HCT116 (cell line): Measurements from ENCODE around the gene UBALD2. TPM values are rescaled to one million over a fixed set of nuclear protein-coding genes. Genes with fewer than 3 reads are reported as not detected.

Experiments used
- ATAC-seq: fragments of 200-7000 bp; cut with Tn5 transposase; 2 replicates; pipeline ENCODE4 v1.9.1; 2020; ENCODE audit warnings: mild to moderate bottlenecking, moderate library complexity
- BruUV-seq: library from RNA; stranded (reverse); fragments of 400-500 nt; replicated peaks from 2 replicates; lab custom pipeline; 2021; lab: Mats Ljungman, UMichigan
- CTCF ChIA-PET: fragments of 300-600 bp; sonication (Branson Sonifier 250); formaldehyde crosslinking; loops from one replicate; lab custom pipeline; 2021; ENCODE audit warnings: antibody characterized with exemption; lab: Charles Lee
- POLR2A ChIA-PET: fragments of 300-600, 350-600 bp; sonication (Branson Sonifier 250); formaldehyde crosslinking; loops from one replicate; lab custom pipeline; 2021; ENCODE audit warnings: antibody characterized with exemption; lab: Charles Lee
- RAD21 ChIA-PET, 2 experiments: fragments of 300-600 bp; sonication (Branson Sonifier 250); formaldehyde crosslinking; loops; one replicate each; lab custom pipeline; 2023; ENCODE audit warnings: low total read pairs in 2 of 2; ENCODE audit not compliant: uncharacterized antibody in 2 of 2, unreplicated experiment in 2 of 2, low non-redundant PET in 1 of 2; lab: Charles Lee
- DNase-seq: peaks from one replicate; pipeline ENCODE4 v3.0.0-alpha.2; 2010; ENCODE audit warnings: low read depth, low spot score
- H2AFZ ChIP-seq: fragments of 200-600 bp; shearing (Covaris generic), sonication (generic); 2 replicates; pipeline ENCODE4 v1.6.1; 2017; ENCODE audit warnings: low read depth, mixed run types, mixed read lengths, antibody characterized with exemption, low read length; ENCODE audit not compliant: poor library complexity, severe bottlenecking
- H3K27ac ChIP-seq: 2 replicates; pipeline ENCODE4 v1.5.1; 2012; ENCODE audit warnings: low read depth, low read length
- H3K27me3 ChIP-seq: fragments of 200-600 bp; sonication (generic); 2 replicates; pipeline ENCODE4 v1.6.1; 2016; ENCODE audit warnings: mixed run types, low read length, mixed read lengths; ENCODE audit not compliant: insufficient read depth
- H3K36me3 ChIP-seq, 2 experiments: fragments of 200-500 bp in 1 of 2; fragments of 200-600 bp in 1 of 2; sonication (Bioruptor generic) in 1 of 2; sonication (generic) in 1 of 2; 2 replicates each; pipeline versions ENCODE4 v1.5.1 to v1.6.1; 2014 to 2016; ENCODE audit warnings: low read length in 2 of 2, inconsistent platforms in 1 of 2, mixed read lengths in 1 of 2, mixed run types in 1 of 2; ENCODE audit not compliant: insufficient read depth in 2 of 2, control insufficient read depth in 1 of 2
- H3K4me1 ChIP-seq, 2 experiments: fragments of 200-600 bp in 1 of 2; sonication (generic) in 1 of 2; 2 replicates each; pipeline versions ENCODE4 v1.5.1 to v1.6.1; 2012 to 2017; ENCODE audit warnings: low read length in 2 of 2, inconsistent platforms in 1 of 2, mild to moderate bottlenecking in 1 of 2, mixed read lengths in 1 of 2, mixed run types in 1 of 2, moderate library complexity in 1 of 2; ENCODE audit not compliant: insufficient read depth in 2 of 2, control insufficient read depth in 1 of 2
- H3K4me2 ChIP-seq: fragments of 200-600 bp; sonication (generic); 2 replicates; pipeline ENCODE4 v1.6.1; 2017; ENCODE audit warnings: mixed run types, low read length, mixed read lengths
- H3K4me3 ChIP-seq, 2 experiments: fragments of 200-600 bp in 1 of 2; sonication (generic) in 1 of 2; replicated peaks in 1 of 2; 2 replicates each; pipeline ENCODE4 v1.5.1; 2011 to 2016; ENCODE audit warnings: low read length in 2 of 2, control low read depth in 1 of 2, low read depth in 1 of 2, mild to moderate bottlenecking in 1 of 2, mixed read lengths in 1 of 2, mixed run types in 1 of 2
- H3K79me2 ChIP-seq: fragments of 200-600 bp; sonication (generic); 2 replicates; pipeline ENCODE4 v1.6.1; 2017; ENCODE audit warnings: mild to moderate bottlenecking, mixed run types, low read length, moderate library complexity, mixed read lengths; ENCODE audit not compliant: insufficient read depth
- H3K9ac ChIP-seq: fragments of 200-600 bp; sonication (generic); 2 replicates; pipeline ENCODE4 v1.6.1; 2016; ENCODE audit warnings: low read length, mixed read lengths
- H3K9me2 ChIP-seq: fragments of 200-600 bp; sonication (generic), shearing (Covaris generic); 2 replicates; pipeline ENCODE4 v1.6.1; 2017; ENCODE audit warnings: mixed run types, mild to moderate bottlenecking, moderate library complexity; ENCODE audit not compliant: insufficient read depth
- H3K9me3 ChIP-seq, 2 experiments: fragments of 200-500 bp in 1 of 2; fragments of 200-600 bp in 1 of 2; sonication (Bioruptor generic) in 1 of 2; sonication (generic) in 1 of 2; 2 replicates each; pipeline ENCODE4 v1.6.1; 2014 to 2017; ENCODE audit warnings: low read length in 2 of 2, mixed read lengths in 2 of 2, inconsistent platforms in 1 of 2, low read depth in 1 of 2, mild to moderate bottlenecking in 1 of 2, mixed run types in 1 of 2, moderate library complexity in 1 of 2; ENCODE audit not compliant: control insufficient read depth in 1 of 2, insufficient read depth in 1 of 2
- H4K20me1 ChIP-seq: fragments of 200-600 bp; sonication (generic), shearing (Covaris generic); 2 replicates; pipeline ENCODE4 v1.6.1; 2017; ENCODE audit warnings: mixed run types, mild to moderate bottlenecking, moderate library complexity; ENCODE audit not compliant: insufficient read depth
- CEBPB ChIP-seq: IDR thresholded peaks from 2 replicates; pipeline ENCODE4 v1.6.1; 2012; ENCODE audit warnings: low read depth
- EGR1 ChIP-seq: IDR thresholded peaks from 2 replicates; pipeline ENCODE4 v1.6.1; 2012; ENCODE audit warnings: low read depth
- ELF1 ChIP-seq: IDR thresholded peaks from 2 replicates; pipeline ENCODE4 v1.6.1; 2012; ENCODE audit warnings: low read depth, borderline replicate concordance
- MAX ChIP-seq: IDR thresholded peaks from 2 replicates; pipeline ENCODE4 v1.6.1; 2012
- POLR2AphosphoS5 ChIP-seq: IDR thresholded peaks from 2 replicates; pipeline ENCODE4 v1.6.1; 2011; ENCODE audit warnings: mild to moderate bottlenecking, low read depth, low read length, moderate library complexity
- SIN3A ChIP-seq: IDR thresholded peaks from 2 replicates; pipeline ENCODE4 v1.6.1; 2012; ENCODE audit warnings: low read depth
- SRF ChIP-seq: IDR thresholded peaks from 2 replicates; pipeline ENCODE4 v1.6.1; 2012; ENCODE audit warnings: low read depth
- TCF7L2 ChIP-seq: IDR thresholded peaks from 2 replicates; pipeline ENCODE4 v1.7.0; 2011; ENCODE audit warnings: borderline replicate concordance, inconsistent platforms; ENCODE audit not compliant: insufficient read depth, insufficient read length; ENCODE audit errors: extremely low read depth
- YY1 ChIP-seq: IDR thresholded peaks from 2 replicates; pipeline ENCODE4 v1.6.1; 2011; ENCODE audit warnings: low read length, low read depth, moderate library complexity, mild to moderate bottlenecking; ENCODE audit not compliant: insufficient replicate concordance; ENCODE audit errors: extremely low read depth
- ZBTB33 ChIP-seq: IDR thresholded peaks from 2 replicates; pipeline ENCODE4 v1.6.1; 2011; ENCODE audit warnings: mild to moderate bottlenecking, low read length, moderate library complexity; ENCODE audit not compliant: insufficient replicate concordance; ENCODE audit errors: extremely low read depth
- ZFX ChIP-seq: fragments of 450-650 bp; IDR thresholded peaks from 2 replicates; pipeline ENCODE4 v1.6.1; 2017
- intact Hi-C: fragments of 100-400 bp; cut with micrococcal nuclease; formaldehyde crosslinking; loops from 2 replicates; pipeline ENCODE4 v1.10.0; 2022
- total RNA-seq: library from RNA; stranded (reverse); gene quantifications from one replicate; pipeline ENCODE4 v1.2.1, GENCODE V29; 2021; ENCODE audit not compliant: unreplicated experiment

UBALD2 gene
- total RNA-seq, 1 experiment from 2014 or later, result 94.3 TPM

- CTCF ChIA-PET, result interaction anchor here (1.2 to 3.4 kb wide), 5 partner anchors 14 to 360 kb away, joined by 3 to 34 read pairs (median 4); no protein-coding TSS in a partner anchor
- Histone ChIP-seq H3K4me3 (peak overlapping the region; percentile 70 to 82), H3K4me2 (peak overlapping the region; percentile 90), H2AFZ (no peak overlapping the region), H4K20me1 (no peaks in the 10 kb centered on the region), H3K9me3 (no peaks in the 10 kb centered on the region), H3K36me3 (peaks cover 3 to 15% of the 10 kb centered on the region in 2 experiments; a peak in 2 of 4 replicates), H3K9ac (peak overlapping the region; percentile 74), H3K9me2 (no peaks in the 10 kb centered on the region), H3K4me1 (peaks cover 25 to 39% of the 10 kb centered on the region in 2 experiments), H3K79me2 (peaks cover 24% of the 10 kb centered on the region), H3K27me3 (no peaks in the 10 kb centered on the region), H3K27ac (peak overlapping the region; percentile 68; the same call in 1 of the 2 replicates)
- ATAC-seq (peak; percentile 9; the same call in 1 of the 2 replicates), DNase-seq (no peak)
- no TSS peak for BruUV-seq
- RAD21 ChIA-PET, result interaction anchor here in 1 of 2 experiments (0.6 to 1.4 kb wide), 2 partner anchors 14 to 84 kb away, joined by 3 to 5 read pairs; no protein-coding TSS in a partner anchor
- TF ChIP-seq EGR1, result no peak
- no peak for TF ChIP-seq ELF1
- TF ChIP-seq TCF7L2, result no peak
- peak; percentile 87 for TF ChIP-seq YY1
- no peak for TF ChIP-seq ZBTB33
- 0 out of 2 replicates have a peak, but pooled peaks have one; percentile 2 for TF ChIP-seq POLR2AphosphoS5
- TF ChIP-seq MAX, result peak; percentile 58; the same call in 1 of the 2 replicates
- TF ChIP-seq SIN3A, result peak; percentile 60
- peak; percentile 57; the same call in 1 of the 2 replicates for TF ChIP-seq ZFX
- no peak for TF ChIP-seq SRF
- no peak for TF ChIP-seq CEBPB
- intact Hi-C loops, result no loop called here
- POLR2A ChIA-PET, result interaction anchor here (1.0 to 1.9 kb wide), 5 partner anchors 9 to 80 kb away, joined by 3 to 17 read pairs (median 5); no protein-coding TSS in a partner anchor
These were observed 586 bp downstream of the UBALD2 start for GRCh38 chr17:76265624-76266243.
